ENCODE data around the gene PHYKPL. TPM values are rescaled to one million over a fixed set of nuclear protein-coding genes. Genes with fewer than 3 reads are reported as not detected.

Gene PHYKPL
- polyA plus RNA-seq, 1 donor from 2014 or later, result 16.9 TPM

GRCh38 chr5:178223196-178223773, 9.3 kb downstream of the PHYKPL start:
- Histone ChIP-seq H2AFZ (ENCODE audit: low read depth, low read length) (no peak overlapping the region), H3K27me3 (ENCODE audit: insufficient read depth, low read depth, low read length) (no peaks in the 10 kb centered on the region), H3K4me2 (ENCODE audit: low read length) (no peak overlapping the region), H4K20me1 (ENCODE audit: insufficient read depth) (no peaks in the 10 kb centered on the region), H3K9ac (ENCODE audit: low read length) (no peak overlapping the region), H3K27ac (ENCODE audit: low read length) (no peak overlapping the region), H3K36me3 (ENCODE audit: insufficient read depth, low read length) (no peaks in the 10 kb centered on the region), H3K4me3 (ENCODE audit: low read length) (no peak overlapping the region), H3K9me3 (ENCODE audit: low read length) (peaks cover 5% of the 10 kb centered on the region), H3F3A (ENCODE audit: insufficient read depth, low read length, poor library complexity, severe bottlenecking) (no peaks in the 10 kb centered on the region), H3K79me2 (replicated peaks; ENCODE audit: insufficient read depth, low read length) (no peaks in the 10 kb centered on the region), H3K9me2 (ENCODE audit: insufficient read depth, low read length) (no peaks in the 10 kb centered on the region)
- TF ChIP-seq REST (IDR thresholded peaks at IDR 0.05; ENCODE audit: borderline replicate concordance) (no peak), RAD21 (conservative IDR thresholded peaks at IDR 0.05) (no peak), CTCF (IDR thresholded peaks at IDR 0.05; ENCODE audit: poor library complexity, severe bottlenecking) (no peak), MXI1 (conservative IDR thresholded peaks at IDR 0.05; ENCODE audit: poor library complexity, severe bottlenecking) (no peak), SMC3 (conservative IDR thresholded peaks at IDR 0.05; ENCODE audit: poor library complexity) (no peak), EP300 (conservative IDR thresholded peaks at IDR 0.05; ENCODE audit: poor library complexity, severe bottlenecking) (no peak), TAF1 (IDR thresholded peaks at IDR 0.05; ENCODE audit: low read depth) (no peak), POLR2AphosphoS5 (IDR thresholded peaks at IDR 0.05) (no peak), EZH2 (IDR thresholded peaks at IDR 0.05; ENCODE audit: borderline replicate concordance, insufficient read depth, low read length, poor library complexity, severe bottlenecking) (no peak)

GRCh38 chr5:178222292-178222691, 10.3 kb downstream of the PHYKPL start:
- H3K79me2 ChIP-seq (replicated peaks; ENCODE audit: insufficient read depth, low read length), result no peaks in the 10 kb centered on the region
- H4K20me1 ChIP-seq (ENCODE audit: insufficient read depth), result no peaks in the 10 kb centered on the region
- H3F3A ChIP-seq (ENCODE audit: insufficient read depth, low read length, poor library complexity, severe bottlenecking), result no peaks in the 10 kb centered on the region
- H3K9ac ChIP-seq (ENCODE audit: low read length), result no peak overlapping the region
- TF ChIP-seq EP300 (conservative IDR thresholded peaks at IDR 0.05; ENCODE audit: poor library complexity, severe bottlenecking), result no peak
- TF ChIP-seq REST (IDR thresholded peaks at IDR 0.05; ENCODE audit: borderline replicate concordance), result no peak
- no peak for TF ChIP-seq RAD21 (conservative IDR thresholded peaks at IDR 0.05)
- TF ChIP-seq MXI1 (conservative IDR thresholded peaks at IDR 0.05; ENCODE audit: poor library complexity, severe bottlenecking), result no peak
- no peak for TF ChIP-seq TAF1 (IDR thresholded peaks at IDR 0.05; ENCODE audit: low read depth)
- no peak for TF ChIP-seq EZH2 (IDR thresholded peaks at IDR 0.05; ENCODE audit: borderline replicate concordance, insufficient read depth, low read length, poor library complexity, severe bottlenecking)
- no peak for TF ChIP-seq SMC3 (conservative IDR thresholded peaks at IDR 0.05; ENCODE audit: poor library complexity)
- TF ChIP-seq CTCF (IDR thresholded peaks at IDR 0.05; ENCODE audit: poor library complexity, severe bottlenecking), result no peak
- TF ChIP-seq POLR2AphosphoS5 (IDR thresholded peaks at IDR 0.05), result no peak
- no peak overlapping the region for H3K4me3 ChIP-seq (ENCODE audit: low read length)
- H3K9me3 ChIP-seq (ENCODE audit: low read length), result peaks cover under 1% of the 10 kb centered on the region
- H3K4me2 ChIP-seq (ENCODE audit: low read length), result no peak overlapping the region
- no peaks in the 10 kb centered on the region for H3K9me2 ChIP-seq (ENCODE audit: insufficient read depth, low read length)
- no peak overlapping the region for H2AFZ ChIP-seq (ENCODE audit: low read depth, low read length)
- H3K27ac ChIP-seq (ENCODE audit: low read length), result no peak overlapping the region
- no peaks in the 10 kb centered on the region for H3K27me3 ChIP-seq (ENCODE audit: insufficient read depth, low read depth, low read length)
- no peaks in the 10 kb centered on the region for H3K36me3 ChIP-seq (ENCODE audit: insufficient read depth, low read length)

All from neural cell (in vitro differentiated cells).